HepG2 (cell line): ENCODE data around the gene TMEM209.

Source experiments
- HNF4G ChIP-seq, 2 experiments: sonication (generic) in 1 of 2; formaldehyde crosslinking in 1 of 2; IDR thresholded peaks; 2 replicates each; pipeline versions ENCODE4 v1.4.0 to v1.6.1; 2011 to 2020; ENCODE audit warnings: borderline replicate concordance in 2 of 2, low read depth in 2 of 2, mild to moderate bottlenecking in 2 of 2, low read length in 1 of 2, missing genetic modification reagents in 1 of 2, moderate library complexity in 1 of 2
- JUND ChIP-seq: sonication (generic); formaldehyde crosslinking; IDR thresholded peaks from 2 replicates; pipeline ENCODE4 v1.8.0; 2022; ENCODE audit warnings: mild to moderate bottlenecking, missing genetic modification reagents
- PHB2 ChIP-seq: fragments of 450-650 bp; IDR thresholded peaks from 2 replicates; pipeline ENCODE4 v1.6.1; 2018; ENCODE audit not compliant: partially characterized antibody

- TF ChIP-seq HNF4G (IDR thresholded peaks at IDR 0.05; ENCODE audit: borderline replicate concordance, low read depth, low read length) (no peak), HNF4G (CRISPR knock-in tag; IDR thresholded peaks at IDR 0.05; ENCODE audit: borderline replicate concordance, low read depth) (no peak), PHB2 (no peak), JUND (CRISPR knock-in tag) (no peak)
These were observed 14.7 kb upstream of the TMEM209 start for GRCh38 chr7:130219871-130220270.
